ENCODE measurements around the gene CDC40.
"Not testable (repeated sequence)": the region's sequence is repeated elsewhere in the genome, so short reads cannot be mapped to it uniquely, and the experiment has no call there.

Gene CDC40

GRCh38 chr6:110270165-110270564, 89.9 kb downstream of the CDC40 start:
- no peak overlapping the region for H3K4me3 ChIP-seq (ENCODE audit: low read depth, low read length)
- no peak for TF ChIP-seq CTCF (IDR thresholded peaks at IDR 0.05; ENCODE audit: borderline replicate concordance, insufficient read depth, low read depth, low read length)

GRCh38 chr6:110271732-110272022, 91.5 kb downstream of the CDC40 start:
- no peak overlapping the region for H3K4me3 ChIP-seq (ENCODE audit: low read depth, low read length)
- TF ChIP-seq CTCF (IDR thresholded peaks at IDR 0.05; ENCODE audit: borderline replicate concordance, insufficient read depth, low read depth, low read length): no peak

GRCh38 chr6:110272781-110273180, 92.6 kb downstream of the CDC40 start:
- H3K4me3 ChIP-seq (ENCODE audit: low read depth, low read length): not testable (repeated sequence)

- TF ChIP-seq CTCF (IDR thresholded peaks at IDR 0.05; ENCODE audit: borderline replicate concordance, insufficient read depth, low read depth, low read length): no peak
Measured at GRCh38 chr6:110277100-110277665, 97.0 kb downstream of the CDC40 start.

More at GRCh38 chr6:110277100-110277665, 97.0 kb downstream of the CDC40 start:
- H3K4me3 ChIP-seq (ENCODE audit: low read depth, low read length): no peak overlapping the region
